HCT116 (cell line): ENCODE data around the gene TCF7. TPM values are rescaled to one million over a fixed set of nuclear protein-coding genes. Genes with fewer than 3 reads are reported as not detected.

Experiments used
- ATAC-seq: fragments of 200-7000 bp; cut with Tn5 transposase; 2 replicates; pipeline ENCODE4 v1.9.1; 2020; ENCODE audit warnings: mild to moderate bottlenecking, moderate library complexity
- BruUV-seq: library from RNA; stranded (reverse); fragments of 400-500 nt; replicated peaks from 2 replicates; lab custom pipeline; 2021; lab: Mats Ljungman, UMichigan
- CTCF ChIA-PET: fragments of 300-600 bp; sonication (Branson Sonifier 250); formaldehyde crosslinking; loops from one replicate; lab custom pipeline; 2021; ENCODE audit warnings: antibody characterized with exemption; lab: Charles Lee
- POLR2A ChIA-PET: fragments of 300-600, 350-600 bp; sonication (Branson Sonifier 250); formaldehyde crosslinking; loops from one replicate; lab custom pipeline; 2021; ENCODE audit warnings: antibody characterized with exemption; lab: Charles Lee
- RAD21 ChIA-PET, 2 experiments: fragments of 300-600 bp; sonication (Branson Sonifier 250); formaldehyde crosslinking; loops; one replicate each; lab custom pipeline; 2023; ENCODE audit warnings: low total read pairs in 2 of 2; ENCODE audit not compliant: uncharacterized antibody in 2 of 2, unreplicated experiment in 2 of 2, low non-redundant PET in 1 of 2; lab: Charles Lee
- DNase-seq: peaks from one replicate; pipeline ENCODE4 v3.0.0-alpha.2; 2010; ENCODE audit warnings: low read depth, low spot score
- H2AFZ ChIP-seq: fragments of 200-600 bp; shearing (Covaris generic), sonication (generic); 2 replicates; pipeline ENCODE4 v1.6.1; 2017; ENCODE audit warnings: low read depth, mixed run types, mixed read lengths, antibody characterized with exemption, low read length; ENCODE audit not compliant: poor library complexity, severe bottlenecking
- H3K27ac ChIP-seq: 2 replicates; pipeline ENCODE4 v1.5.1; 2012; ENCODE audit warnings: low read depth, low read length
- H3K27me3 ChIP-seq: fragments of 200-600 bp; sonication (generic); 2 replicates; pipeline ENCODE4 v1.6.1; 2016; ENCODE audit warnings: mixed run types, low read length, mixed read lengths; ENCODE audit not compliant: insufficient read depth
- H3K36me3 ChIP-seq, 2 experiments: fragments of 200-500 bp in 1 of 2; fragments of 200-600 bp in 1 of 2; sonication (Bioruptor generic) in 1 of 2; sonication (generic) in 1 of 2; 2 replicates each; pipeline versions ENCODE4 v1.5.1 to v1.6.1; 2014 to 2016; ENCODE audit warnings: low read length in 2 of 2, inconsistent platforms in 1 of 2, mixed read lengths in 1 of 2, mixed run types in 1 of 2; ENCODE audit not compliant: insufficient read depth in 2 of 2, control insufficient read depth in 1 of 2
- H3K4me1 ChIP-seq, 2 experiments: fragments of 200-600 bp in 1 of 2; sonication (generic) in 1 of 2; 2 replicates each; pipeline versions ENCODE4 v1.5.1 to v1.6.1; 2012 to 2017; ENCODE audit warnings: low read length in 2 of 2, inconsistent platforms in 1 of 2, mild to moderate bottlenecking in 1 of 2, mixed read lengths in 1 of 2, mixed run types in 1 of 2, moderate library complexity in 1 of 2; ENCODE audit not compliant: insufficient read depth in 2 of 2, control insufficient read depth in 1 of 2
- H3K4me2 ChIP-seq: fragments of 200-600 bp; sonication (generic); 2 replicates; pipeline ENCODE4 v1.6.1; 2017; ENCODE audit warnings: mixed run types, low read length, mixed read lengths
- H3K4me3 ChIP-seq, 2 experiments: fragments of 200-600 bp in 1 of 2; sonication (generic) in 1 of 2; replicated peaks in 1 of 2; 2 replicates each; pipeline ENCODE4 v1.5.1; 2011 to 2016; ENCODE audit warnings: low read length in 2 of 2, control low read depth in 1 of 2, low read depth in 1 of 2, mild to moderate bottlenecking in 1 of 2, mixed read lengths in 1 of 2, mixed run types in 1 of 2
- H3K79me2 ChIP-seq: fragments of 200-600 bp; sonication (generic); 2 replicates; pipeline ENCODE4 v1.6.1; 2017; ENCODE audit warnings: mild to moderate bottlenecking, mixed run types, low read length, moderate library complexity, mixed read lengths; ENCODE audit not compliant: insufficient read depth
- H3K9ac ChIP-seq: fragments of 200-600 bp; sonication (generic); 2 replicates; pipeline ENCODE4 v1.6.1; 2016; ENCODE audit warnings: low read length, mixed read lengths
- H3K9me2 ChIP-seq: fragments of 200-600 bp; sonication (generic), shearing (Covaris generic); 2 replicates; pipeline ENCODE4 v1.6.1; 2017; ENCODE audit warnings: mixed run types, mild to moderate bottlenecking, moderate library complexity; ENCODE audit not compliant: insufficient read depth
- H3K9me3 ChIP-seq, 2 experiments: fragments of 200-500 bp in 1 of 2; fragments of 200-600 bp in 1 of 2; sonication (Bioruptor generic) in 1 of 2; sonication (generic) in 1 of 2; 2 replicates each; pipeline ENCODE4 v1.6.1; 2014 to 2017; ENCODE audit warnings: low read length in 2 of 2, mixed read lengths in 2 of 2, inconsistent platforms in 1 of 2, low read depth in 1 of 2, mild to moderate bottlenecking in 1 of 2, mixed run types in 1 of 2, moderate library complexity in 1 of 2; ENCODE audit not compliant: control insufficient read depth in 1 of 2, insufficient read depth in 1 of 2
- H4K20me1 ChIP-seq: fragments of 200-600 bp; sonication (generic), shearing (Covaris generic); 2 replicates; pipeline ENCODE4 v1.6.1; 2017; ENCODE audit warnings: mixed run types, mild to moderate bottlenecking, moderate library complexity; ENCODE audit not compliant: insufficient read depth
- CBX3 ChIP-seq: IDR thresholded peaks from 2 replicates; pipeline ENCODE4 v1.6.1; 2012; ENCODE audit warnings: low read depth
- CEBPB ChIP-seq: IDR thresholded peaks from 2 replicates; pipeline ENCODE4 v1.6.1; 2012; ENCODE audit warnings: low read depth
- EZH2 ChIP-seq: fragments of 200-600 bp; sonication (generic); IDR thresholded peaks from 2 replicates; pipeline ENCODE4 v1.6.1; 2017; ENCODE audit warnings: antibody characterized with exemption, mixed run types
- FOSL1 ChIP-seq: IDR thresholded peaks from 2 replicates; pipeline ENCODE4 v1.6.1; 2012; ENCODE audit warnings: low read depth
- JUND ChIP-seq: IDR thresholded peaks from 2 replicates; pipeline ENCODE4 v1.6.1; 2012
- POLR2A ChIP-seq: IDR thresholded peaks from 2 replicates; pipeline ENCODE4 v1.7.0; 2011; ENCODE audit warnings: borderline replicate concordance; ENCODE audit not compliant: insufficient read depth, insufficient read length; ENCODE audit errors: extremely low read depth
- POLR2AphosphoS5 ChIP-seq: IDR thresholded peaks from 2 replicates; pipeline ENCODE4 v1.6.1; 2011; ENCODE audit warnings: mild to moderate bottlenecking, low read depth, low read length, moderate library complexity
- SIN3A ChIP-seq: IDR thresholded peaks from 2 replicates; pipeline ENCODE4 v1.6.1; 2012; ENCODE audit warnings: low read depth
- YY1 ChIP-seq: IDR thresholded peaks from 2 replicates; pipeline ENCODE4 v1.6.1; 2011; ENCODE audit warnings: low read length, low read depth, moderate library complexity, mild to moderate bottlenecking; ENCODE audit not compliant: insufficient replicate concordance; ENCODE audit errors: extremely low read depth
- ZNF274 ChIP-seq: fragments of 200-500 bp; sonication (Bioruptor generic); IDR thresholded peaks from 2 replicates; pipeline ENCODE4 v1.6.1; 2014; ENCODE audit warnings: mild to moderate bottlenecking, low read depth, low read length, inconsistent platforms
- intact Hi-C: fragments of 100-400 bp; cut with micrococcal nuclease; formaldehyde crosslinking; loops from 2 replicates; pipeline ENCODE4 v1.10.0; 2022
- total RNA-seq: library from RNA; stranded (reverse); gene quantifications from one replicate; pipeline ENCODE4 v1.2.1, GENCODE V29; 2021; ENCODE audit not compliant: unreplicated experiment
- TF ChIP-seq, protein P1 (sequence below), 3 experiments: fragments of 200-600 bp in 1 of 3; sonication (generic) in 1 of 3; IDR thresholded peaks in 2 of 3; conservative IDR thresholded peaks in 1 of 3; 2 replicates each; pipeline ENCODE4 v1.5.1; 2012 to 2017; ENCODE audit warnings: low read depth in 2 of 3, low read length in 2 of 3, antibody characterized with exemption in 1 of 3, borderline replicate concordance in 1 of 3, control low read depth in 1 of 3, mild to moderate bottlenecking in 1 of 3, mixed read lengths in 1 of 3, mixed run types in 1 of 3, moderate library complexity in 1 of 3; ENCODE audit not compliant: insufficient read depth in 1 of 3
- TF ChIP-seq, protein P2 (sequence below): IDR thresholded peaks from 2 replicates; pipeline ENCODE4 v1.6.1; 2012
- TF ChIP-seq, protein P3 (sequence below): IDR thresholded peaks from 2 replicates; pipeline ENCODE4 v1.6.1; 2012; ENCODE audit warnings: low read depth

The TCF7 gene
- total RNA-seq, 1 experiment from 2014 or later = 17.8 TPM

DNA sequence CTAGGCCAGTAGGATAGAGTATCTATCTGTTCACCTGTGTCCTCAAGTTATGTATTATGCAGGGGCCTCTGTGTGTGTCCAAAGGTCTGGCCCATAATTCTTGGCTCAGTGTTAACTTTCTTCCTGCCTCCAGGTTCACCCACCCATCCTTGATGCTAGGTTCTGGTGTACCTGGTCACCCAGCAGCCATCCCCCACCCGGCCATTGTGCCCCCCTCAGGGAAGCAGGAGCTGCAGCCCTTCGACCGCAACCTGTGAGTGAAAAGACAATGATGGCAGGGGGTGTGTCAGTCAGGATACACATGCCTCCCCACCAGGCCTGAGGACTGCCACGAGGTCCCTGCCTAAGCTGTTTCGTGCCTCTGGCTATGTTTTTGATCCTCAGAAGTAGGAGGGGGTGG lies 27.6 kb downstream of the TCF7 start:
- H3K9me3 ChIP-seq = no peaks in the 10 kb centered on the region
- RAD21 ChIA-PET = no interaction called here
- H3K4me2 ChIP-seq = no peak overlapping the region
- H3K27ac ChIP-seq = no peak overlapping the region
- CTCF ChIA-PET = interaction anchor here (1.3 to 6.8 kb wide), 2 partner anchors 102 to 110 kb away, joined by 3 to 91 read pairs; no protein-coding TSS in a partner anchor
- TF ChIP-seq YY1 = no peak
- TF ChIP-seq SIN3A = no peak
- TF ChIP-seq, protein P1, sequence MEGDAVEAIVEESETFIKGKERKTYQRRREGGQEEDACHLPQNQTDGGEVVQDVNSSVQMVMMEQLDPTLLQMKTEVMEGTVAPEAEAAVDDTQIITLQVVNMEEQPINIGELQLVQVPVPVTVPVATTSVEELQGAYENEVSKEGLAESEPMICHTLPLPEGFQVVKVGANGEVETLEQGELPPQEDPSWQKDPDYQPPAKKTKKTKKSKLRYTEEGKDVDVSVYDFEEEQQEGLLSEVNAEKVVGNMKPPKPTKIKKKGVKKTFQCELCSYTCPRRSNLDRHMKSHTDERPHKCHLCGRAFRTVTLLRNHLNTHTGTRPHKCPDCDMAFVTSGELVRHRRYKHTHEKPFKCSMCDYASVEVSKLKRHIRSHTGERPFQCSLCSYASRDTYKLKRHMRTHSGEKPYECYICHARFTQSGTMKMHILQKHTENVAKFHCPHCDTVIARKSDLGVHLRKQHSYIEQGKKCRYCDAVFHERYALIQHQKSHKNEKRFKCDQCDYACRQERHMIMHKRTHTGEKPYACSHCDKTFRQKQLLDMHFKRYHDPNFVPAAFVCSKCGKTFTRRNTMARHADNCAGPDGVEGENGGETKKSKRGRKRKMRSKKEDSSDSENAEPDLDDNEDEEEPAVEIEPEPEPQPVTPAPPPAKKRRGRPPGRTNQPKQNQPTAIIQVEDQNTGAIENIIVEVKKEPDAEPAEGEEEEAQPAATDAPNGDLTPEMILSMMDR (IDR thresholded peaks at IDR 0.05 in 2 of 3, conservative IDR thresholded peaks at IDR 0.05 in 1 of 3; ENCODE audit: borderline replicate concordance in 1 of 3, insufficient read depth in 1 of 3, low read depth in 2 of 3, low read length in 2 of 3) = no peak
- TF ChIP-seq CBX3 = no peak
- TF ChIP-seq, protein P2, sequence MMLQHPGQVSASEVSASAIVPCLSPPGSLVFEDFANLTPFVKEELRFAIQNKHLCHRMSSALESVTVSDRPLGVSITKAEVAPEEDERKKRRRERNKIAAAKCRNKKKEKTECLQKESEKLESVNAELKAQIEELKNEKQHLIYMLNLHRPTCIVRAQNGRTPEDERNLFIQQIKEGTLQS = no peak
- no TSS peak for BruUV-seq
- peaks cover 0 to 19% of the 10 kb centered on the region in 2 experiments; a peak in 1 of 4 replicates for H3K4me1 ChIP-seq
- H3K9me2 ChIP-seq = no peaks in the 10 kb centered on the region
- H3K36me3 ChIP-seq = peaks cover 20 to 35% of the 10 kb centered on the region in 2 experiments; a peak in 3 of 4 replicates
- H3K79me2 ChIP-seq = peaks cover 30% of the 10 kb centered on the region; the same call in 1 of the 2 replicates
- DNase-seq (no peak), ATAC-seq (no peak)
- no peaks in the 10 kb centered on the region for H3K27me3 ChIP-seq
- intact Hi-C loops = no loop called here
- POLR2A ChIA-PET = no interaction called here
- no peaks in the 10 kb centered on the region; the same call in 1 of the 2 replicates for H4K20me1 ChIP-seq
- no peak overlapping the region for H3K4me3 ChIP-seq
- H3K9ac ChIP-seq = no peak overlapping the region
- no peak overlapping the region for H2AFZ ChIP-seq

- Histone ChIP-seq H3K9me3 (no peaks in the 10 kb centered on the region), H3K9me2 (no peaks in the 10 kb centered on the region), H3K27ac (no peak overlapping the region), H3K4me2 (no peak overlapping the region), H3K27me3 (no peaks in the 10 kb centered on the region), H3K4me3 (no peak overlapping the region), H3K79me2 (peaks cover 30% of the 10 kb centered on the region; the same call in 1 of the 2 replicates), H3K9ac (no peak overlapping the region), H4K20me1 (no peaks in the 10 kb centered on the region; the same call in 1 of the 2 replicates), H3K36me3 (peaks cover 20 to 39% of the 10 kb centered on the region in 2 experiments; a peak in 3 of 4 replicates), H3K4me1 (peaks cover 0 to 19% of the 10 kb centered on the region in 2 experiments; a peak in 1 of 4 replicates), H2AFZ (no peak overlapping the region)
- DNase-seq (no peak), ATAC-seq (no peak)
- intact Hi-C loops = no loop called here
- ChIA-PET POLR2A (no interaction called here), RAD21 (no interaction called here), CTCF (interaction anchor here (1.4 to 6.8 kb wide), 3 partner anchors 18 to 116 kb away, joined by 3 to 91 read pairs (median 5); no protein-coding TSS in a partner anchor)
- BruUV-seq = no TSS peak
- TF ChIP-seq POLR2A (no peak), EZH2 (no peak), CBX3 (no peak), ZNF274 (no peak), JUND (no peak), FOSL1 (no peak), SIN3A (no peak), POLR2AphosphoS5 (no peak), CEBPB (no peak), YY1 (no peak)
- TF ChIP-seq, protein P3, sequence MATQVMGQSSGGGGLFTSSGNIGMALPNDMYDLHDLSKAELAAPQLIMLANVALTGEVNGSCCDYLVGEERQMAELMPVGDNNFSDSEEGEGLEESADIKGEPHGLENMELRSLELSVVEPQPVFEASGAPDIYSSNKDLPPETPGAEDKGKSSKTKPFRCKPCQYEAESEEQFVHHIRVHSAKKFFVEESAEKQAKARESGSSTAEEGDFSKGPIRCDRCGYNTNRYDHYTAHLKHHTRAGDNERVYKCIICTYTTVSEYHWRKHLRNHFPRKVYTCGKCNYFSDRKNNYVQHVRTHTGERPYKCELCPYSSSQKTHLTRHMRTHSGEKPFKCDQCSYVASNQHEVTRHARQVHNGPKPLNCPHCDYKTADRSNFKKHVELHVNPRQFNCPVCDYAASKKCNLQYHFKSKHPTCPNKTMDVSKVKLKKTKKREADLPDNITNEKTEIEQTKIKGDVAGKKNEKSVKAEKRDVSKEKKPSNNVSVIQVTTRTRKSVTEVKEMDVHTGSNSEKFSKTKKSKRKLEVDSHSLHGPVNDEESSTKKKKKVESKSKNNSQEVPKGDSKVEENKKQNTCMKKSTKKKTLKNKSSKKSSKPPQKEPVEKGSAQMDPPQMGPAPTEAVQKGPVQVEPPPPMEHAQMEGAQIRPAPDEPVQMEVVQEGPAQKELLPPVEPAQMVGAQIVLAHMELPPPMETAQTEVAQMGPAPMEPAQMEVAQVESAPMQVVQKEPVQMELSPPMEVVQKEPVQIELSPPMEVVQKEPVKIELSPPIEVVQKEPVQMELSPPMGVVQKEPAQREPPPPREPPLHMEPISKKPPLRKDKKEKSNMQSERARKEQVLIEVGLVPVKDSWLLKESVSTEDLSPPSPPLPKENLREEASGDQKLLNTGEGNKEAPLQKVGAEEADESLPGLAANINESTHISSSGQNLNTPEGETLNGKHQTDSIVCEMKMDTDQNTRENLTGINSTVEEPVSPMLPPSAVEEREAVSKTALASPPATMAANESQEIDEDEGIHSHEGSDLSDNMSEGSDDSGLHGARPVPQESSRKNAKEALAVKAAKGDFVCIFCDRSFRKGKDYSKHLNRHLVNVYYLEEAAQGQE = no peak
Measured at GRCh38 chr5:134142806-134143205, 28.3 kb downstream of the TCF7 start.
